Measurements from ENCODE around the gene NACA2.
"Not testable (repeated sequence)": the region's sequence is repeated elsewhere in the genome, so short reads cannot be mapped to it uniquely, and the experiment has no call there.

GRCh38 chr17:61552560-61552959, 38.5 kb downstream of the NACA2 start:
- TF ChIP-seq, protein P1, sequence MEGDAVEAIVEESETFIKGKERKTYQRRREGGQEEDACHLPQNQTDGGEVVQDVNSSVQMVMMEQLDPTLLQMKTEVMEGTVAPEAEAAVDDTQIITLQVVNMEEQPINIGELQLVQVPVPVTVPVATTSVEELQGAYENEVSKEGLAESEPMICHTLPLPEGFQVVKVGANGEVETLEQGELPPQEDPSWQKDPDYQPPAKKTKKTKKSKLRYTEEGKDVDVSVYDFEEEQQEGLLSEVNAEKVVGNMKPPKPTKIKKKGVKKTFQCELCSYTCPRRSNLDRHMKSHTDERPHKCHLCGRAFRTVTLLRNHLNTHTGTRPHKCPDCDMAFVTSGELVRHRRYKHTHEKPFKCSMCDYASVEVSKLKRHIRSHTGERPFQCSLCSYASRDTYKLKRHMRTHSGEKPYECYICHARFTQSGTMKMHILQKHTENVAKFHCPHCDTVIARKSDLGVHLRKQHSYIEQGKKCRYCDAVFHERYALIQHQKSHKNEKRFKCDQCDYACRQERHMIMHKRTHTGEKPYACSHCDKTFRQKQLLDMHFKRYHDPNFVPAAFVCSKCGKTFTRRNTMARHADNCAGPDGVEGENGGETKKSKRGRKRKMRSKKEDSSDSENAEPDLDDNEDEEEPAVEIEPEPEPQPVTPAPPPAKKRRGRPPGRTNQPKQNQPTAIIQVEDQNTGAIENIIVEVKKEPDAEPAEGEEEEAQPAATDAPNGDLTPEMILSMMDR (conservative IDR thresholded peaks at IDR 0.05; ENCODE audit: low read depth, low read length): not testable (repeated sequence)
- not testable (repeated sequence) for TF ChIP-seq EZH2 (IDR thresholded peaks at IDR 0.05; ENCODE audit: low read length, unreplicated experiment); EZH2phosphoT487 (IDR thresholded peaks at IDR 0.05; ENCODE audit: borderline replicate concordance, low read length)
